Neural progenitor cell (in vitro differentiated cells): Measurements from ENCODE around the gene CCDC124.

Experiments
- EZH2 ChIP-seq: fragments of 200-600 bp; sonication (generic); IDR thresholded peaks from 2 replicates; pipeline ENCODE4 v1.6.1; 2017; ENCODE audit warnings: antibody characterized with exemption, mild to moderate bottlenecking, moderate library complexity
- EZH2phosphoT487 ChIP-seq: fragments of 200-600 bp; sonication (generic); IDR thresholded peaks from 2 replicates; pipeline ENCODE4 v1.6.1; 2017; ENCODE audit warnings: antibody characterized with exemption
- TF ChIP-seq, protein P1 (sequence below): fragments of 200-600 bp; sonication (generic); IDR thresholded peaks from 2 replicates; pipeline ENCODE4 v1.5.1; 2017; ENCODE audit warnings: antibody characterized with exemption, mild to moderate bottlenecking

DNA sequence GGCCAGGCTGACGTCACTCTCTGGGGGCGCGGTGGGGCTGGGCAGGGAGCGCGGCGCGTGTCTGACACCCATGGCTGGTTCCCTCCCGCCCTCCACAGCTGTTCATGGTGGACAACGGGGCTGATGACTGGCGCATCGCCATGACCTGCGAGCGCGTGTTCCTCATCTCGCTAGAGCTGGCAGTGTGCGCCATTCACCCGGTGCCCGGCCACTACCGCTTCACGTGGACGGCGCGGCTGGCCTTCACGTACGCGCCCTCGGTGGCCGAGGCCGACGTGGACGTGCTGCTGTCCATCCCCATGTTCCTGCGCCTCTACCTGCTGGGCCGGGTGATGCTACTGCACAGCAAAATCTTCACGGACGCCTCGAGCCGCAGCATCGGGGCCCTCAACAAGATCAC, 48.8 kb downstream of the CCDC124 start:
- TF ChIP-seq, protein P1, sequence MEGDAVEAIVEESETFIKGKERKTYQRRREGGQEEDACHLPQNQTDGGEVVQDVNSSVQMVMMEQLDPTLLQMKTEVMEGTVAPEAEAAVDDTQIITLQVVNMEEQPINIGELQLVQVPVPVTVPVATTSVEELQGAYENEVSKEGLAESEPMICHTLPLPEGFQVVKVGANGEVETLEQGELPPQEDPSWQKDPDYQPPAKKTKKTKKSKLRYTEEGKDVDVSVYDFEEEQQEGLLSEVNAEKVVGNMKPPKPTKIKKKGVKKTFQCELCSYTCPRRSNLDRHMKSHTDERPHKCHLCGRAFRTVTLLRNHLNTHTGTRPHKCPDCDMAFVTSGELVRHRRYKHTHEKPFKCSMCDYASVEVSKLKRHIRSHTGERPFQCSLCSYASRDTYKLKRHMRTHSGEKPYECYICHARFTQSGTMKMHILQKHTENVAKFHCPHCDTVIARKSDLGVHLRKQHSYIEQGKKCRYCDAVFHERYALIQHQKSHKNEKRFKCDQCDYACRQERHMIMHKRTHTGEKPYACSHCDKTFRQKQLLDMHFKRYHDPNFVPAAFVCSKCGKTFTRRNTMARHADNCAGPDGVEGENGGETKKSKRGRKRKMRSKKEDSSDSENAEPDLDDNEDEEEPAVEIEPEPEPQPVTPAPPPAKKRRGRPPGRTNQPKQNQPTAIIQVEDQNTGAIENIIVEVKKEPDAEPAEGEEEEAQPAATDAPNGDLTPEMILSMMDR, result no peak
- TF ChIP-seq EZH2 (no peak), EZH2phosphoT487 (no peak)
